ACC112 (cell line): ENCODE measurements around the gene JARID2.

Experiments used
- H2AFZ ChIP-seq: fragments of 200-600 bp; sonication (generic); one replicate; pipeline ENCODE4 v1.6.0; 2017; ENCODE audit warnings: antibody characterized with exemption, low read length; ENCODE audit not compliant: unreplicated experiment
- H3K27ac ChIP-seq: fragments of 200-600 bp; sonication (generic); 2 replicates; pipeline ENCODE4 v1.5.1; 2014; ENCODE audit warnings: low read depth, mild to moderate bottlenecking, antibody characterized with exemption, low read length, moderate library complexity
- H3K27me3 ChIP-seq: fragments of 200-600 bp; sonication (generic); 2 replicates; pipeline ENCODE4 v1.6.1; 2014; ENCODE audit warnings: mild to moderate bottlenecking, antibody characterized with exemption, low read length, moderate library complexity, mixed read lengths; ENCODE audit not compliant: insufficient read depth
- H3K36me3 ChIP-seq: fragments of 200-600 bp; sonication (generic); 2 replicates; pipeline ENCODE4 v1.6.1; 2016; ENCODE audit warnings: mild to moderate bottlenecking, antibody characterized with exemption, low read length, moderate library complexity, mixed read lengths; ENCODE audit not compliant: insufficient read depth
- H3K4me1 ChIP-seq: fragments of 200-600 bp; sonication (generic); one replicate; pipeline ENCODE4 v1.6.1; 2016; ENCODE audit warnings: low read length, mixed read lengths; ENCODE audit not compliant: insufficient read depth, unreplicated experiment, control insufficient read depth
- H3K4me3 ChIP-seq: fragments of 200-600 bp; sonication (generic); 2 replicates; pipeline ENCODE4 v1.5.1; 2014; ENCODE audit warnings: mild to moderate bottlenecking, low read depth, low read length
- H3K79me2 ChIP-seq: fragments of 200-600 bp; sonication (generic); one replicate; pipeline ENCODE4 v1.6.0; 2016; ENCODE audit warnings: low read length; ENCODE audit not compliant: control insufficient read depth, unreplicated experiment, insufficient read depth

Gene JARID2

GRCh38 chr6:15515660-15516375 lies 269.9 kb downstream of the JARID2 start:
- no peaks in the 10 kb centered on the region for H3K79me2 ChIP-seq
- no peak overlapping the region for H3K27ac ChIP-seq
- no peak overlapping the region for H2AFZ ChIP-seq
- H3K36me3 ChIP-seq, result peaks cover 4% of the 10 kb centered on the region; the same call in 1 of the 2 replicates
- H3K4me3 ChIP-seq, result no peak overlapping the region
- no peaks in the 10 kb centered on the region for H3K27me3 ChIP-seq
- H3K4me1 ChIP-seq, result no peaks in the 10 kb centered on the region

GRCh38 chr6:15516378-15516777 lies 270.5 kb downstream of the JARID2 start:
- no peak overlapping the region for H3K4me3 ChIP-seq
- no peaks in the 10 kb centered on the region for H3K79me2 ChIP-seq
- peaks cover 4% of the 10 kb centered on the region; the same call in 1 of the 2 replicates for H3K36me3 ChIP-seq
- H2AFZ ChIP-seq, result no peak overlapping the region
- H3K4me1 ChIP-seq, result no peaks in the 10 kb centered on the region
- H3K27me3 ChIP-seq, result no peaks in the 10 kb centered on the region
- no peak overlapping the region for H3K27ac ChIP-seq

- Histone ChIP-seq H3K27me3 (no peaks in the 10 kb centered on the region), H3K79me2 (no peaks in the 10 kb centered on the region), H2AFZ (no peak overlapping the region), H3K36me3 (peaks cover 4% of the 10 kb centered on the region; the same call in 1 of the 2 replicates), H3K4me1 (no peaks in the 10 kb centered on the region), H3K4me3 (no peak overlapping the region), H3K27ac (no peak overlapping the region)
Measured at GRCh38 chr6:15516923-15517560, 271.2 kb downstream of the JARID2 start.

- Histone ChIP-seq H3K4me1 (no peaks in the 10 kb centered on the region), H3K36me3 (0 out of 2 replicates have a peak, but pooled peaks cover under 1% of the 10 kb centered on the region), H3K4me3 (no peak overlapping the region), H3K79me2 (no peaks in the 10 kb centered on the region), H3K27me3 (no peaks in the 10 kb centered on the region), H2AFZ (no peak overlapping the region), H3K27ac (no peak overlapping the region)
Measured at GRCh38 chr6:15517600-15517999, 271.7 kb downstream of the JARID2 start.

GRCh38 chr6:15518057-15518456 lies 272.2 kb downstream of the JARID2 start:
- Histone ChIP-seq H3K4me3 (no peak overlapping the region), H3K36me3 (peaks cover 3% of the 10 kb centered on the region; the same call in 1 of the 2 replicates), H3K4me1 (no peaks in the 10 kb centered on the region), H3K27me3 (no peaks in the 10 kb centered on the region), H2AFZ (no peak overlapping the region), H3K79me2 (no peaks in the 10 kb centered on the region), H3K27ac (no peak overlapping the region)

GRCh38 chr6:15518878-15519277 lies 273.0 kb downstream of the JARID2 start:
- peaks cover 10% of the 10 kb centered on the region; the same call in 1 of the 2 replicates for H3K36me3 ChIP-seq
- H3K27ac ChIP-seq, result no peak overlapping the region
- no peak overlapping the region for H3K4me3 ChIP-seq
- no peaks in the 10 kb centered on the region for H3K79me2 ChIP-seq
- H3K4me1 ChIP-seq, result no peaks in the 10 kb centered on the region
- H2AFZ ChIP-seq, result no peak overlapping the region
- H3K27me3 ChIP-seq, result no peaks in the 10 kb centered on the region

GRCh38 chr6:15519681-15520080 lies 273.8 kb downstream of the JARID2 start:
- H3K4me3 ChIP-seq, result no peak overlapping the region
- H3K36me3 ChIP-seq, result peaks cover 14% of the 10 kb centered on the region; the same call in 1 of the 2 replicates
- H3K79me2 ChIP-seq, result no peaks in the 10 kb centered on the region
- no peaks in the 10 kb centered on the region for H3K27me3 ChIP-seq
- H3K4me1 ChIP-seq, result no peaks in the 10 kb centered on the region
- no peak overlapping the region for H2AFZ ChIP-seq
- H3K27ac ChIP-seq, result no peak overlapping the region

GRCh38 chr6:15520626-15521203 lies 274.8 kb downstream of the JARID2 start:
- Histone ChIP-seq H3K79me2 (no peaks in the 10 kb centered on the region), H3K27ac (no peak overlapping the region), H3K4me3 (no peak overlapping the region), H3K36me3 (peaks cover 17% of the 10 kb centered on the region; the same call in 1 of the 2 replicates), H3K27me3 (no peaks in the 10 kb centered on the region), H2AFZ (no peak overlapping the region), H3K4me1 (no peaks in the 10 kb centered on the region)

GRCh38 chr6:15521582-15521981 lies 275.7 kb downstream of the JARID2 start:
- Histone ChIP-seq H3K4me1 (no peaks in the 10 kb centered on the region), H3K27ac (no peak overlapping the region), H3K36me3 (peaks cover 20% of the 10 kb centered on the region; the same call in 1 of the 2 replicates), H3K4me3 (no peak overlapping the region), H2AFZ (no peak overlapping the region), H3K79me2 (no peaks in the 10 kb centered on the region), H3K27me3 (no peaks in the 10 kb centered on the region)

GRCh38 chr6:15522026-15522425 lies 276.2 kb downstream of the JARID2 start:
- Histone ChIP-seq H3K27me3 (no peaks in the 10 kb centered on the region), H3K79me2 (no peaks in the 10 kb centered on the region), H3K4me3 (no peak overlapping the region), H3K36me3 (peaks cover 21% of the 10 kb centered on the region; the same call in 1 of the 2 replicates), H3K27ac (no peak overlapping the region), H2AFZ (no peak overlapping the region), H3K4me1 (no peaks in the 10 kb centered on the region)
